NCI-H187 (cell line): ENCODE results near the gene YJEFN3.

Experiments
- DNase-seq, 2 experiments: peaks; one replicate each; lab custom pipeline; 2025; lab: John Stamatoyannopoulos, UW

YJEFN3 gene

GRCh38 chr19:19554074-19555023 is 25.6 kb downstream of the YJEFN3 start:
- no peak for DNase-seq

DNA sequence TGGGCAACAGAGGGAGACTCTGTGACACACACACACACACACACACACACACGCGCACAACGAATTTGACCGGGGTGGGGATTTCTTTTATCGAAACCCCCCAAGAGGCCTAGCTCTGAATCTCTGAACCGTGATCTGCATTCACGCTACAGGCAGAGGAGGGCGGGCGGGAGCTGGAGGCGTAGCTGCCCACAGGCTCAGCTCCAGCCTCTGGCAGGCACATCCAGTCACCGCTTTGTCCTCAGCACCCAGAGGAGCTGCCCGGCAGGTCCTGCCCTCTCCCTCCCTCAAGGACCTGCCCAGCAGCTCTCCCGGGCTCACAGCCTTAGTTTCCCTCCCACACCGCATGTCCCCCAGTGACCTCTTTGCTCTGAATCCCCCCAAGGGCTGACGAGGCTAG is 29.3 kb downstream of the YJEFN3 start:
- DNase-seq: no peak

GRCh38 chr19:19558636-19559035 is 29.9 kb downstream of the YJEFN3 start:
- no peak for DNase-seq

DNA sequence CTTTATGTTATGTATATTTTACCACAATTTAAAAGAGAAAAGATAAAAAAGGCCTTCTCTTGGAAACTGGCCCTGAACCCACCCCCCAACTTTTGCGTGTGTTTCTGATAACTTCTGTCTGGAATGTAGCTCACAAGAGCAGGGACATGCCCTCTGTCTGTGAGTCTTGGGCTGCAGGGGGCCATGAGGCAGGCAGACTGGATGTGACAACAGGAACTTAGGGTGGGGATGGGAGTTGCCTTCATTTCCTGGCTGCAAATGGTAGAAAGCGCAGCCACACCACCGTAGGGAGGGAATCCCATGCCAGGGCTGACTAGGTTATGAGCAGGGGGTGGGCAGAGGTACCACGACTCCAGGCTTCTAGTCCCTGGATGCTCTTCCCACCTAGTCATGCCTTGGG is 31.2 kb downstream of the YJEFN3 start:
- no peak for DNase-seq

GRCh38 chr19:19561946-19562664 is 33.4 kb downstream of the YJEFN3 start:
- DNase-seq: no peak

- no peak for DNase-seq
These were observed 34.1 kb downstream of the YJEFN3 start for GRCh38 chr19:19562665-19563347.

DNA sequence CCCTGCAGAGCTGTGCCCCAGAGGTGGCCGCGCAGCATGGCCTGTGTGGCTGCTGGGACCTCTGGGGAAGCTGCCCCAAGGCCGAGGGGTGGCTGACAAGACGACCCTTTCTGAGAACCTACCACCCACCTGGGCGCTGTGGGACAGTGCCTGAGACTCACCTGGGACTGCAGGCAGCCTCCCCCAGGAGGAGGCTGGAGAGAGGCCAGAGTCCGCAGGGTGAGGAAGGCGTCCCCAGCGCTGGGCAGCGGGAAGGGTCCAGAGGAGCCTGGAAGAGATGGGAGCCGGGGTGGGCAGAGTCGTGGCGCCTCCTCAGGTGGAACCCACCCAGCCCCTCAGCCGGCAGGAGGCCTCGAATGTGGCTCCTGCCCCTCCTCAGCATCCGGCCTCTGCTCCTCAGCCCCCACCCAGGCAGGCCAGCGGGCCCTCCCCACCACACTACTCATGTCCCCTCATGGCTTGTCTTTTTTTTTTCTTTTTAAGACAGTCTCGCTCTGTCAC is 34.7 kb downstream of the YJEFN3 start:
- no peak for DNase-seq

GRCh38 chr19:19566306-19566705 is 37.6 kb downstream of the YJEFN3 start:
- no peak for DNase-seq

GRCh38 chr19:19567391-19567790 is 38.7 kb downstream of the YJEFN3 start:
- DNase-seq: no peak

- DNase-seq: no peak
These were observed 40.4 kb downstream of the YJEFN3 start for GRCh38 chr19:19568802-19569756.

DNA sequence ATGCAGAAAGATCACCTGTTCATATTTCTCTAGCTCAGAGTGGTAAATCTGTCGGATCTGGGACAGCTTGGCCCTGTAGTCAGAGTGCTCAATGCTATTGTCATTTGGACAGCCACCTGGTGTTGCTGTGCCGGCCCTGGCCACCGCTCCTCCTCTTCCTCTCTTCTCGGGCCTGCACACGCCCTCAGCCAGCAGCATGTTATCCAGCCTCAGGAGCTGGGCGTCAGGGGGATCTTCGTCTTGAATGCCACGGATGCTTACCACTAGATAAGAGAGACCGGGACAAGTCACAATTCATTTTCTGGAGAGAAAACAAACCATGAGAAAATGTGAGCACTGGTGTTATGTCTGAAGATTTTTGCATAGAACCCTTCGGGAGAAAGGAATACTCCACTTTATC is 41.9 kb downstream of the YJEFN3 start:
- DNase-seq: no peak

DNA sequence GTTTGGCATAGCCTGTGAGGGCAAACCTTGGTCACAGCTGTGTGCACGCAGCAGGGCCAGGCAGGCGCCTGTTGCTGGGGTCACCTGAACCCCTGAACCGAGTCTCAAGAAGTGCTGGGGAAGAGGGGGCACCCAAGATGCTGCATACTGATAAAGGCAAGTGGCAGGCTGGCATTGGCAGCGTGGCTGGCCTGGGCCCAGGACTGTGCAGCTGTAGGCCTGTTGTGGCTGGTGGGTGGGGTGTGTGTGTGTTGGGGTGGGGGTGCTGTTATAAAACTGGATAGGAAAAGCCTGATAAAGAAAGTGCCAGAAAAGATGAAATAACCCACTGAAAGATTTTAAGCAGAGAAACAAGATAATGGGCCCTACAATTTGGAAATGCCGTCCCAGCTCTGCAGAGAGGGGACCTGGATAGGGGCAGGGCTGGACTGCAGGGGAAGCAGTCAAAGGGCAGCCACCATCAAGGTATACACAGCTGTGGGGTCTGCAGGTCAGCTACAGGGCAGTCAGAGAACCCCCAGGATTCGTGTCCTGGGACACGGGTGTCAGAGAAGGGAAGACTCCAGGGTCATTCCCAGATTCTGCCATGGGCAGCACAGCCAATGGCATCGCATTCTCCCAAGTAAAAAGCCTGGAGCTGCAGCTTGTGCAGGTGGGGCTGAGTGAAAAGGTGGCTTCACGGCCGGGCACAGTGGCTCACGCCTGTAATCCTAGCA is 42.5 kb downstream of the YJEFN3 start:
- DNase-seq: no peak

- no peak for DNase-seq
These were observed 46.7 kb downstream of the YJEFN3 start for GRCh38 chr19:19575411-19575810.

- DNase-seq: no peak
These were observed 49.5 kb downstream of the YJEFN3 start for GRCh38 chr19:19578252-19578651.

DNA sequence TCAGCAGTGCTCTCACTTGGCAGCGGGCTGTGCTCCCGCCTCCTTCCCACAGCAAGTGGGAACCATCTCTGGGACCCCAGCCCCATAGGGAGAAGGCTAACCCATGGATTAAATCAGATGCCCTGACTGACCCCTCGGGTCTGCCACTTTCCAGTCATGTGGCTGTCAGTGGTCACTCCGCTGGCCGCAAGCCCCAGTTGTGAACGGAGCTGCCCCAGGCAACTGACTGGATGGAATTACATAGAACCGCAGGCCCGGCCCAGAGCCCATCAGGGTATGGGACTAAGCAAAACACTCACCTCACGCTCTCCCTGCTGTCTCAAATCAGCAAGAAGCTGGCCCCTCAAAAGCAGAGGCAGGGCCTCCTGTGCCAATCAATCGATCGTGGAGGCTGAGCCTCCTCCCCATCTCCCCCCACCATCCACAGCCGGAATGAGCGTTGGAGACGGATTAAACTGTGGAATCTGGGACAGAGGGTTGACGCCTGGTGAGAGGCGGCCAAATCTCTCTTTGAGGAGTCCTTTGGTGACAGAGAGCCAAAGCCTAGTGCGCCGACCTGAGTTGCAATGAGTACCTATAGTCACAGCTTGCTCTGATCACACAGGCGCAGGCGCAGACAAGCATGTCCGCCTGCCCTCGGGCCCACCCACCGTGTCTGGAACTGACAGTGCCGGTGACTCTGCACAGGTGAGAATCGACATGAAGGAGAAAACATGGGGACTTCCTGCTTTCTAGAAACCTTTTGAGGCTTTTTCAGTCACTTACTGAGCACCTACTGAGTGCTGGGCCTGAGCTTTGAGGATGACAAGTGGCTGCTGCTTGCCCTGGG is 51.0 kb downstream of the YJEFN3 start:
- no peak for DNase-seq

GRCh38 chr19:19580418-19580817 is 51.7 kb downstream of the YJEFN3 start:
- DNase-seq: no peak

GRCh38 chr19:19581391-19581790 is 52.7 kb downstream of the YJEFN3 start:
- DNase-seq: no peak

GRCh38 chr19:19582471-19582870 is 53.8 kb downstream of the YJEFN3 start:
- DNase-seq: no peak

- DNase-seq: no peak
These were observed 55.6 kb downstream of the YJEFN3 start for GRCh38 chr19:19584356-19584755.
